Gastroesophageal sphincter (tissue), 4 donors: ENCODE measurements around the gene RAPGEF5. TPM values are rescaled to one million over a fixed set of nuclear protein-coding genes. Genes with fewer than 3 reads are reported as not detected.

Source experiments
- ATAC-seq: fragments of 150-250 bp; one replicate; pipeline ENCODE4 v1.9.1; 2016; ENCODE audit warnings: mild to moderate bottlenecking, moderate library complexity
- H3K27ac ChIP-seq, 4 donors: fragments of 200-600 bp; sonication (generic) in 3 of 4; 1 replicate in 3 of 4; 2 replicates in 1 of 4; pipeline ENCODE4 v1.5.1; 2016 to 2019
- H3K27me3 ChIP-seq: fragments of 200-600 bp; sonication (generic); one replicate; pipeline ENCODE4 v1.5.1; 2019
- H3K36me3 ChIP-seq, 2 donors: fragments of 200-600 bp; sonication (generic); one replicate each; pipeline ENCODE4 v1.5.1; 2019; ENCODE audit warnings: control low read depth in 1 of 2
- H3K4me1 ChIP-seq, 3 donors: fragments of 200-600 bp; sonication (generic); 1 replicate in 2 of 3; 2 replicates in 1 of 3; pipeline ENCODE4 v1.5.1; 2016 to 2019; ENCODE audit warnings: control low read depth in 2 of 3
- H3K4me3 ChIP-seq, 2 donors: fragments of 200-600 bp; sonication (generic); one replicate each; pipeline ENCODE4 v1.5.1; 2019; ENCODE audit warnings: mild to moderate bottlenecking in 1 of 2, moderate library complexity in 1 of 2
- H3K9me3 ChIP-seq, 3 donors: fragments of 200-600 bp; sonication (generic); one replicate each; pipeline ENCODE4 v1.5.1; 2017 to 2019; ENCODE audit warnings: control low read depth in 2 of 3
- EP300 ChIP-seq: sonication (generic); formaldehyde crosslinking; IDR thresholded peaks from one replicate; pipeline ENCODE4 v1.6.1; 2017; ENCODE audit warnings: antibody characterized with exemption, mild to moderate bottlenecking
- POLR2A ChIP-seq, 2 donors: fragments of 450-650 bp; IDR thresholded peaks; one replicate each; pipeline ENCODE4 v1.6.1; 2017; ENCODE audit warnings: antibody characterized with exemption in 2 of 2, mild to moderate bottlenecking in 2 of 2, moderate library complexity in 1 of 2
- POLR2AphosphoS5 ChIP-seq: sonication (generic); formaldehyde crosslinking; IDR thresholded peaks from one replicate; pipeline ENCODE4 v1.6.1; 2017; ENCODE audit warnings: antibody characterized with exemption
- WGBS, 2 donors: methylation state at CpG; one replicate each; pipeline ENCODE4 v1.1.5; 2018; ENCODE audit warnings: low coverage in 1 of 2; 5-methylcytosine and 5-hydroxymethylcytosine counted together
- total RNA-seq, 4 donors: library from RNA; depleted of rRNA; stranded (reverse); fragments of >200 nt; gene quantifications; one replicate each; pipeline ENCODE4 v1.1.0, GENCODE V29; 2016
- TF ChIP-seq, protein P1 (sequence below), 4 experiments: fragments of 200-600 bp in 2 of 4; fragments of 450-650 bp in 2 of 4; sonication (generic) in 1 of 4; IDR thresholded peaks; one replicate each; pipeline ENCODE4 v1.5.1; 2017 to 2019; ENCODE audit warnings: antibody characterized with exemption in 4 of 4, mild to moderate bottlenecking in 2 of 4, moderate library complexity in 2 of 4

RAPGEF5 gene
- total RNA-seq, 4 donors from 2014 or later = 21.5 to 29.8 (median 26.6) TPM

- 66 to 76% methylated on average over 4 of the region's 4 CpGs for WGBS, 2 donors
- H3K4me1 ChIP-seq = no peaks in the 10 kb centered on the region
- no peak overlapping the region for H3K27ac ChIP-seq
- H3K36me3 ChIP-seq = no peaks in the 10 kb centered on the region
- no peaks in the 10 kb centered on the region for H3K9me3 ChIP-seq
- H3K27me3 ChIP-seq = peaks cover 11% of the 10 kb centered on the region
- no peak overlapping the region for H3K4me3 ChIP-seq
- ATAC-seq = no peak
- no peak for TF ChIP-seq POLR2AphosphoS5
- TF ChIP-seq EP300 = no peak
- no peak for TF ChIP-seq POLR2A (IDR thresholded peaks at IDR 0.05)
- TF ChIP-seq, protein P1, sequence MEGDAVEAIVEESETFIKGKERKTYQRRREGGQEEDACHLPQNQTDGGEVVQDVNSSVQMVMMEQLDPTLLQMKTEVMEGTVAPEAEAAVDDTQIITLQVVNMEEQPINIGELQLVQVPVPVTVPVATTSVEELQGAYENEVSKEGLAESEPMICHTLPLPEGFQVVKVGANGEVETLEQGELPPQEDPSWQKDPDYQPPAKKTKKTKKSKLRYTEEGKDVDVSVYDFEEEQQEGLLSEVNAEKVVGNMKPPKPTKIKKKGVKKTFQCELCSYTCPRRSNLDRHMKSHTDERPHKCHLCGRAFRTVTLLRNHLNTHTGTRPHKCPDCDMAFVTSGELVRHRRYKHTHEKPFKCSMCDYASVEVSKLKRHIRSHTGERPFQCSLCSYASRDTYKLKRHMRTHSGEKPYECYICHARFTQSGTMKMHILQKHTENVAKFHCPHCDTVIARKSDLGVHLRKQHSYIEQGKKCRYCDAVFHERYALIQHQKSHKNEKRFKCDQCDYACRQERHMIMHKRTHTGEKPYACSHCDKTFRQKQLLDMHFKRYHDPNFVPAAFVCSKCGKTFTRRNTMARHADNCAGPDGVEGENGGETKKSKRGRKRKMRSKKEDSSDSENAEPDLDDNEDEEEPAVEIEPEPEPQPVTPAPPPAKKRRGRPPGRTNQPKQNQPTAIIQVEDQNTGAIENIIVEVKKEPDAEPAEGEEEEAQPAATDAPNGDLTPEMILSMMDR (IDR thresholded peaks at IDR 0.05) = no peak
Observed at GRCh38 chr7:22326181-22326580, 30.8 kb downstream of the RAPGEF5 start.

GRCh38 chr7:22325671-22326070, 31.3 kb downstream of the RAPGEF5 start:
- no peak for ATAC-seq
- Histone ChIP-seq H3K27ac (no peak overlapping the region), H3K4me1 (no peaks in the 10 kb centered on the region), H3K27me3 (peaks cover 11% of the 10 kb centered on the region), H3K9me3 (no peaks in the 10 kb centered on the region), H3K4me3 (no peak overlapping the region), H3K36me3 (no peaks in the 10 kb centered on the region)
- 89 to 91% methylated on average over 4 of the region's 4 CpGs for WGBS, 2 donors
- TF ChIP-seq POLR2AphosphoS5 = no peak
- TF ChIP-seq EP300 = no peak
- no peak for TF ChIP-seq POLR2A (IDR thresholded peaks at IDR 0.05)
- TF ChIP-seq, protein P1 (IDR thresholded peaks at IDR 0.05) = no peak

DNA sequence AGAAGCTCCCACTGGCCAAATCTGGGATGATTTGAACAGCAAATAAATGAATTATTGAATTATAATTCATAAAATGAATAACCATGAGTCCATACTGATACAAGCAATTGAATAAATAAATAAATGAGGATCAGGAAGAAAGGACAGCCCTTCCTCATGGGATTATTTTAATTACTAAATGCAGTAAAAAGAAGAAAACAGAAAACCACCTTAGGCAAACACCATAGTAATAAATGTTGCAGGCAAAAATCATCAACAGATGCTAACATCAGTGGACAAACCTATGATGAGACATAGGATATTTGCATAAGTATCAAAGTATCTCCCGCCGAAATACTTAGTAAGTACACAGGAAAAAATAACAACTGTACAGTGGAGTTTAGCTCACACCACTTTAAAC, 33.2 kb downstream of the RAPGEF5 start:
- WGBS, 2 donors = 94 to 100% methylated on average over 2 of the region's 2 CpGs
- Histone ChIP-seq H3K9me3 (no peaks in the 10 kb centered on the region), H3K4me3 (no peak overlapping the region), H3K4me1 (no peaks in the 10 kb centered on the region), H3K27me3 (peaks cover 10% of the 10 kb centered on the region), H3K27ac (no peak overlapping the region), H3K36me3 (no peaks in the 10 kb centered on the region)
- TF ChIP-seq EP300 = no peak
- no peak for TF ChIP-seq POLR2AphosphoS5
- TF ChIP-seq, protein P1 (IDR thresholded peaks at IDR 0.05) = no peak
- no peak for TF ChIP-seq POLR2A (IDR thresholded peaks at IDR 0.05)
- no peak for ATAC-seq

DNA sequence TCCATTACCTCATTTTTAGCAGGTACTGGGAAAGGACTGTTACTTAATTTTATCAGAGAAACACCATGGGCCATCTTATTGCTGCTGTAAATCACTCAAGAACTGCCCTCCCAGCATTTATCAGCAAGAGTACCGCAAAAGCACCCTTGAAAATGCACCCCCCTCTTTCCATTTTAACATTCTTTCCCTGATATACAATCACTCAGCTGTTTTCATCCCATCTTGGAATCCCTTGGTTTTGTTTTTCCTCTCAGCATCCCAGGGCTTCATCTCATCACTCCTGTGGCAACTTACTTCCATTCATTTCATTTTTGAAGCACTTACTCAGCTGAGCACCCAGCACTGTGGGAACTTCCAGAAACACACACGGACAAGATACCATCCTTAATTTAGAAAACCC, 36.5 kb downstream of the RAPGEF5 start:
- Histone ChIP-seq H3K36me3 (no peaks in the 10 kb centered on the region), H3K27me3 (no peaks in the 10 kb centered on the region), H3K9me3 (no peaks in the 10 kb centered on the region), H3K4me1 (no peaks in the 10 kb centered on the region), H3K27ac (no peak overlapping the region), H3K4me3 (no peak overlapping the region)
- WGBS, 2 donors = 51 to 69% methylated on average over 2 of the region's 2 CpGs
- TF ChIP-seq POLR2AphosphoS5 = no peak
- no peak for TF ChIP-seq POLR2A (IDR thresholded peaks at IDR 0.05)
- no peak for TF ChIP-seq EP300
- TF ChIP-seq, protein P1 (IDR thresholded peaks at IDR 0.05) = no peak
- no peak for ATAC-seq

DNA sequence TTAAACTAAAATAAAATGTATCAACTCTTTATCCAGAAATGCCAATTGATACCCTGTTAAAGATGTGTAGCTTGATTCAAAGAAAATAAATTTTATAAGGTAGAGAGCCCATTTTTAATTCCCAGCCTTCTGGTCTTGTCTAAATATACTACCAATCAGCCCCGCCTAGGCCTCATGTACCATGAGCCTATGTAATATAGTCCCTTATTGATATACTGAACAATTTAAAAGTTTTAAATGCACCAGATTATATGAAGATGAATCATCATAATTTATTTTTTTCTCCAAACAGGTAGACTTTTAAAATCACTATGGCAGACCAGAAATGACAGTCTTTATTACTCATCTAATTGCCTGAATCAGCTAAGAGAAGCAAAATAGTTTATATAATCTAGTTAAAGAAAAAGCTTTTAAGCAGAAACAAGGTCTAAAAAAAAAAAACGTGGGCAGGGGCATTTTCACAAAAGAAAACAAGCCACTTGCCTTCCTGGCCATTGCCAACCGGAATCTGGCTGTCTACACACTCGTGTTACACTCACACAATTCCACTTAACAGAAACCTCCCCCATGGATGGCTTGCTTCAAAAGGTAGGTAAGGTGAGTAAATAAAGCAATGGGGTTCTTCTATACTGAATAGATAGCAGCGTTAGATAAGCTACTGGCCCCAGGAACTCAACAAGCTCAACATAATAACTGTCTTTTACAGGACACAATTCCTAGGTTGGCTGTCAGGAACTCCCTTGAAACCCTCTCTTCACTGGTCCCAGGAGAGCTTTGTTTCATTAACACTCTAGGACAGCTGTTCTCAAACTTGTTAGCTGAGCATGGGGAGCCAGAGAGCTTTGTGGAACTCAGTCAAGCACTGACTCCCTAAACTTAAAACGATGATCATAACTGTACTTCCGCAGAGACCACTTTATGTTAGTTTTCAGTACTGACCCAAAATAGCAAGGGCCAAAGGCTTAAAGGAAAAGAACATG, 37.2 kb downstream of the RAPGEF5 start:
- ATAC-seq = no peak
- WGBS, 2 donors = 63 to 76% methylated on average over 6 of the region's 7 CpGs

More for the DNA sequence above, 37.2 kb downstream of the RAPGEF5 start:
- Histone ChIP-seq H3K4me3 (no peak overlapping the region), H3K36me3 (no peaks in the 10 kb centered on the region), H3K4me1 (no peaks in the 10 kb centered on the region), H3K27ac (no peak overlapping the region), H3K27me3 (no peaks in the 10 kb centered on the region), H3K9me3 (no peaks in the 10 kb centered on the region)
- TF ChIP-seq EP300 (no peak), POLR2AphosphoS5 (no peak), POLR2A (IDR thresholded peaks at IDR 0.05) (no peak)
- TF ChIP-seq, protein P1 (IDR thresholded peaks at IDR 0.05) = no peak
